ENCODE results near the gene KCNQ5.

DNA sequence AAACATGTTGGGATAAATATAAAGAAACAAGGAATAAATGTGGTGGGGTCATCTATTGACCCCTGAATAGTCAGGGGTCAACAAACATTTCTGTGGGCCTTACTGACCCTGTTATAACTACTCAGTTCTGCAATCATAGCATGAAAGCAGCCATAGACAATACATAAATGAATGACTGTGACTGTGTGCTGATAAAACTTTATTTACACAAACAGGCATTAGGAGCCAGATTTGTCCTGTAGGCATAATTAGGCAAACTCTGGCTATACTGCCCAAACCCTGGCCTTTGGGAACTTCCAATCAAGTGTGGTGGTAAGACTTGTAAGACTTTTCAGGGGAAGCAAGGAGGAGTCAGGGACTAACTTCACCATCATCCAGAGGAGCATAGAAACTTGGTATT is 380.7 kb downstream of the KCNQ5 start:
- no peak for TF ChIP-seq CTCF (conservative IDR thresholded peaks at IDR 0.05 in 1 of 2, IDR thresholded peaks at IDR 0.05 in 1 of 2; ENCODE audit: low read depth in 1 of 2, low read length in 2 of 2)
- TF ChIP-seq EZH2 (IDR thresholded peaks at IDR 0.05; ENCODE audit: low read length, missing control alignments), result no peak
